Mesothelial cell of epicardium (in vitro differentiated cells): ENCODE results near the gene PTRHD1. TPM values are rescaled to one million over a fixed set of nuclear protein-coding genes. Genes with fewer than 3 reads are reported as not detected.
A peak's percentile ranks its signal among the peaks of the same experiment; 100 is the strongest.

Experiments
- DNase-seq, 2 experiments: peaks; one replicate each; pipeline ENCODE4 v3.0.0; 2021; ENCODE audit warnings: low spot score in 2 of 2; ENCODE audit not compliant: unreplicated experiment in 2 of 2
- H3K27ac Mint-ChIP-seq: 2 replicates; pipeline ENCODE4 v1.8.0; 2021; ENCODE audit warnings: mixed read lengths
- H3K27me3 Mint-ChIP-seq: 2 replicates; pipeline ENCODE4 v1.8.0; 2021; ENCODE audit warnings: low read depth, mixed read lengths
- H3K36me3 Mint-ChIP-seq: 2 replicates; pipeline ENCODE4 v1.8.0; 2021; ENCODE audit warnings: mixed read lengths
- H3K4me1 Mint-ChIP-seq: 2 replicates; pipeline ENCODE4 v1.8.0; 2021; ENCODE audit warnings: mixed read lengths
- H3K4me3 Mint-ChIP-seq: 2 replicates; pipeline ENCODE4 v1.8.0; 2021; ENCODE audit warnings: mild to moderate bottlenecking, moderate library complexity, mixed read lengths
- H3K9me3 Mint-ChIP-seq: 2 replicates; pipeline ENCODE4 v1.8.0; 2021; ENCODE audit warnings: mixed read lengths
- total RNA-seq: library from RNA; stranded (reverse); gene quantifications from 3 replicates; pipeline ENCODE4 v1.2.1, GENCODE V29; 2021
- TF ChIP-seq, protein P1 (sequence below): fragments of 200-600 bp; sonication (generic); IDR thresholded peaks from one replicate; pipeline ENCODE4 v1.5.0; 2021; ENCODE audit warnings: antibody characterized with exemption; ENCODE audit not compliant: unreplicated experiment

The PTRHD1 gene
- total RNA-seq, 1 donor from 2014 or later: 17.2 TPM

- Mint-ChIP-seq H3K27me3 (no peaks in the 10 kb centered on the region), H3K27ac (peak overlapping the region; percentile 65), H3K36me3 (peaks cover 38% of the 10 kb centered on the region), H3K4me3 (no peak overlapping the region), H3K9me3 (no peaks in the 10 kb centered on the region), H3K4me1 (peaks cover 3% of the 10 kb centered on the region)
- DNase-seq: no peak
- TF ChIP-seq, protein P1, sequence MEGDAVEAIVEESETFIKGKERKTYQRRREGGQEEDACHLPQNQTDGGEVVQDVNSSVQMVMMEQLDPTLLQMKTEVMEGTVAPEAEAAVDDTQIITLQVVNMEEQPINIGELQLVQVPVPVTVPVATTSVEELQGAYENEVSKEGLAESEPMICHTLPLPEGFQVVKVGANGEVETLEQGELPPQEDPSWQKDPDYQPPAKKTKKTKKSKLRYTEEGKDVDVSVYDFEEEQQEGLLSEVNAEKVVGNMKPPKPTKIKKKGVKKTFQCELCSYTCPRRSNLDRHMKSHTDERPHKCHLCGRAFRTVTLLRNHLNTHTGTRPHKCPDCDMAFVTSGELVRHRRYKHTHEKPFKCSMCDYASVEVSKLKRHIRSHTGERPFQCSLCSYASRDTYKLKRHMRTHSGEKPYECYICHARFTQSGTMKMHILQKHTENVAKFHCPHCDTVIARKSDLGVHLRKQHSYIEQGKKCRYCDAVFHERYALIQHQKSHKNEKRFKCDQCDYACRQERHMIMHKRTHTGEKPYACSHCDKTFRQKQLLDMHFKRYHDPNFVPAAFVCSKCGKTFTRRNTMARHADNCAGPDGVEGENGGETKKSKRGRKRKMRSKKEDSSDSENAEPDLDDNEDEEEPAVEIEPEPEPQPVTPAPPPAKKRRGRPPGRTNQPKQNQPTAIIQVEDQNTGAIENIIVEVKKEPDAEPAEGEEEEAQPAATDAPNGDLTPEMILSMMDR: no peak
These were observed 23.7 kb upstream of the PTRHD1 start for GRCh38 chr2:24816884-24817283.

DNA sequence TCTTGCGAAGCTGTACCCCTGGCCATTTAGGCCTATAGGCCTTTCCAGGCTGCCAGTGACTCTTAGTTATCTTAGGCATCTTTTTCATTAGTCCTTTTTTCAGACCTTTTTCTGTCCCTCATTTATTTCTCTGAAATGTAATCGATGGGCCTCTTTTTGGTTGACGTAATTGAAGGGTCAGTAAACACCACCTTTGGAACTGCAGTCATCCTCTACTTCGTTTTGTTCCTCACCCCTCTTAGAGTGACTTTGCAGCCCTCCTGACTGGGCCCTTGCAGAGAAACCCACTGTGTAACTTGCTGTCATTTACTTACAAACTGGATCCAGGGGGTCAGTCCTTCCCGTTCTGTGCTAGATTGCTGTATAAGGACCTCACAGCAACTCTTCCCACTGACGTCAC lies 23.2 kb upstream of the PTRHD1 start:
- TF ChIP-seq, protein P1: no peak
- no peak for DNase-seq
- peaks cover 3% of the 10 kb centered on the region for H3K4me1 Mint-ChIP-seq
- H3K9me3 Mint-ChIP-seq: no peaks in the 10 kb centered on the region
- H3K27ac Mint-ChIP-seq: no peak overlapping the region
- peaks cover 38% of the 10 kb centered on the region for H3K36me3 Mint-ChIP-seq
- H3K27me3 Mint-ChIP-seq: no peaks in the 10 kb centered on the region
- H3K4me3 Mint-ChIP-seq: no peak overlapping the region

DNA sequence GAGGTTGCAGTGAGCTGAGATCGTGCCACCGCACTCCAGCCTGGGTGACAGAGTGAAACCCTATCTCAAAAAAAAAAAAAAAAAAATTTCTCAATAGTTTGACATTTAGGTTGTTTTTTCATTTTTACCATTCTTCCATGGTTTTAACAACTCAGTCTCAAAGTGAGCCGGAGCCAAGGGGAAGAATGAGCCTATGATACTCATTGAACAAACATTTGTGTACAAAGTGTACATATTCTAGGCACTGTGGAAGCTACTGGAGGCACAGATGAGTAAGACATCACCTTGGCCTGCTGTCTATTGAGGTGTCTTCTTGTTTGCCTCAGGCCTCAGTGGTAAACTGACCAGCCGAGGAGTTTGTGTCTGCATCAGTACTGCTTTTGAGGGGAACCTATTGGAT lies 22.0 kb upstream of the PTRHD1 start:
- Mint-ChIP-seq H3K36me3 (peaks cover 31% of the 10 kb centered on the region), H3K4me1 (peaks cover 3% of the 10 kb centered on the region), H3K27ac (no peak overlapping the region), H3K4me3 (no peak overlapping the region), H3K27me3 (no peaks in the 10 kb centered on the region), H3K9me3 (no peaks in the 10 kb centered on the region)
- no peak for DNase-seq
- TF ChIP-seq, protein P1: no peak

DNA sequence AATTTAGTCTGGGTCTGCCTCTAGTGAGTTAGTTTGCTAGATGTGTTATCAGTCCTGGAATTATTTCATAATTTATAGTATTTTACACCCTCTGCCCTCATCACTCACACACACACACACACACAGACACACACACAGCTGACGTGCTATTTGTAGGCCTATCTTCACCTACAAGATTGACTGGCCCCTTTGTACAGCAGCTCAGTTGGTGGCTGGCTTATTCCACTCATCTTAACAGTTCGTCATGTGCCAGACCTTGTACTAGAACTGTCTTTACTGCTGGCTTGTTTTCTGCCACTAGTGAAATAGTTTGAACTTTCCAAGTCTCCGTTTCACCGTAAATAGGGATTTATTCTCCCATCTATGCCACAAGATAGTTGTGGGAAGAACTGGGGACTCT lies 21.3 kb upstream of the PTRHD1 start:
- no peak overlapping the region for H3K4me3 Mint-ChIP-seq
- peaks cover 27% of the 10 kb centered on the region for H3K36me3 Mint-ChIP-seq
- peaks cover 3% of the 10 kb centered on the region for H3K4me1 Mint-ChIP-seq
- DNase-seq: no peak
- peak overlapping the region; percentile 15 for H3K27ac Mint-ChIP-seq
- no peaks in the 10 kb centered on the region for H3K9me3 Mint-ChIP-seq
- TF ChIP-seq, protein P1: no peak
- H3K27me3 Mint-ChIP-seq: no peaks in the 10 kb centered on the region

- Mint-ChIP-seq H3K36me3 (peaks cover 26% of the 10 kb centered on the region), H3K4me1 (peaks cover 3% of the 10 kb centered on the region), H3K4me3 (no peak overlapping the region), H3K27ac (no peak overlapping the region), H3K27me3 (no peaks in the 10 kb centered on the region), H3K9me3 (no peaks in the 10 kb centered on the region)
- TF ChIP-seq, protein P1: no peak
- no peak for DNase-seq
These were observed 20.5 kb upstream of the PTRHD1 start for GRCh38 chr2:24813691-24814137.
